GM21381 (cell line): ENCODE data around the gene LBX2.

ENCODE experiments used
- ATAC-seq: cut with Tn5 transposase; IDR thresholded peaks from one replicate; pipeline ENCODE4 v1.9.1; 2021; ENCODE audit warnings: mild to moderate bottlenecking, moderate library complexity; ENCODE audit not compliant: unreplicated experiment

The LBX2 gene

GRCh38 chr2:74505448-74506246 lies 6.2 kb upstream of the LBX2 start:
- ATAC-seq, result no peak

GRCh38 chr2:74504591-74504990 lies 5.2 kb upstream of the LBX2 start:
- no peak for ATAC-seq

- ATAC-seq, result no peak
Measured at GRCh38 chr2:74503506-74504475, 4.4 kb upstream of the LBX2 start.

- ATAC-seq, result no peak
Measured at GRCh38 chr2:74502720-74503505, 3.5 kb upstream of the LBX2 start.

GRCh38 chr2:74502147-74502719 lies 2.8 kb upstream of the LBX2 start:
- no peak for ATAC-seq

GRCh38 chr2:74501335-74502071 lies 2.1 kb upstream of the LBX2 start:
- ATAC-seq, result no peak

GRCh38 chr2:74500578-74500946 lies 1.2 kb upstream of the LBX2 start:
- ATAC-seq, result no peak

GRCh38 chr2:74499940-74500577 lies 656 bp upstream of the LBX2 start:
- ATAC-seq, result no peak

- ATAC-seq, result no peak
Measured at GRCh38 chr2:74498500-74499266, 720 bp downstream of the LBX2 start.

- ATAC-seq, result no peak
Measured at GRCh38 chr2:74497777-74498499, 1.5 kb downstream of the LBX2 start.

- no peak for ATAC-seq
Measured at GRCh38 chr2:74496997-74497776, 2.2 kb downstream of the LBX2 start.

GRCh38 chr2:74495440-74495839 lies 4.0 kb downstream of the LBX2 start:
- ATAC-seq, result no peak

GRCh38 chr2:74493546-74493945 lies 5.9 kb downstream of the LBX2 start:
- ATAC-seq, result no peak

GRCh38 chr2:74491648-74492544 lies 7.5 kb downstream of the LBX2 start:
- ATAC-seq, result no peak

GRCh38 chr2:74489906-74490305 lies 9.5 kb downstream of the LBX2 start:
- no peak for ATAC-seq
